ENCODE data around the gene TMEM91. TPM values are rescaled to one million over a fixed set of nuclear protein-coding genes. Genes with fewer than 3 reads are reported as not detected.

The TMEM91 gene
- total and polyA plus RNA-seq, 2 donors (not counting 1 experiment from before 2014, with no cell fraction given): 3.7 to 9.7 TPM

GRCh38 chr19:41414461-41414860, 38.1 kb downstream of the TMEM91 start:
- Histone ChIP-seq H3K9ac (ENCODE audit: insufficient read depth, low read length) (no peak overlapping the region), H3K9me3 (ENCODE audit: control insufficient read depth, insufficient read depth, low read depth, low read length) (no peaks in the 10 kb centered on the region), H3K4me3 (replicated peaks in 1 of 4; ENCODE audit: control extremely low read depth in 1 of 4, insufficient read depth in 1 of 4, low read depth in 3 of 4, low read length in 4 of 4) (no peak overlapping the region), H3K27ac (ENCODE audit: insufficient read depth, low read length) (no peak overlapping the region), H3K79me2 (ENCODE audit: control insufficient read depth, insufficient read depth, low read length) (no peaks in the 10 kb centered on the region), H3K27me3 (ENCODE audit: control insufficient read depth, insufficient read depth, low read length) (no peaks in the 10 kb centered on the region), H2AFZ (ENCODE audit: low read length) (no peak overlapping the region), H3K36me3 (ENCODE audit: control insufficient read depth, insufficient read depth, low read length) (peaks cover 3% of the 10 kb centered on the region), H4K20me1 (ENCODE audit: control insufficient read depth, extremely low read depth, insufficient read depth, low read length) (no peaks in the 10 kb centered on the region), H3K4me1 (ENCODE audit: control insufficient read depth, extremely low read depth, insufficient read depth, low read length) (no peaks in the 10 kb centered on the region), H3K4me2 (ENCODE audit: extremely low read depth, insufficient read depth, low read length) (no peak overlapping the region)
- TF ChIP-seq CTCF (conservative IDR thresholded peaks at IDR 0.05 in 1 of 2, IDR thresholded peaks at IDR 0.05 in 1 of 2; ENCODE audit: low read depth in 1 of 2, low read length in 2 of 2) (no peak), EZH2 (IDR thresholded peaks at IDR 0.05; ENCODE audit: low read length, missing control alignments) (no peak)
- DNase-seq (ENCODE audit: low read depth in 2 of 2): no peak

- H3K9me3 ChIP-seq (ENCODE audit: control insufficient read depth, insufficient read depth, low read depth, low read length): no peaks in the 10 kb centered on the region
- no peak overlapping the region for H3K9ac ChIP-seq (ENCODE audit: insufficient read depth, low read length)
- no peaks in the 10 kb centered on the region for H3K27me3 ChIP-seq (ENCODE audit: control insufficient read depth, insufficient read depth, low read length)
- H4K20me1 ChIP-seq (ENCODE audit: control insufficient read depth, extremely low read depth, insufficient read depth, low read length): no peaks in the 10 kb centered on the region
- H3K4me3 ChIP-seq (replicated peaks in 1 of 4; ENCODE audit: control extremely low read depth in 1 of 4, insufficient read depth in 1 of 4, low read depth in 3 of 4, low read length in 4 of 4): no peak overlapping the region
- TF ChIP-seq CTCF (conservative IDR thresholded peaks at IDR 0.05 in 1 of 2, IDR thresholded peaks at IDR 0.05 in 1 of 2; ENCODE audit: low read depth in 1 of 2, low read length in 2 of 2) (no peak), EZH2 (IDR thresholded peaks at IDR 0.05; ENCODE audit: low read length, missing control alignments) (no peak)
- no peak overlapping the region for H3K27ac ChIP-seq (ENCODE audit: insufficient read depth, low read length)
- DNase-seq (ENCODE audit: low read depth in 2 of 2): no peak
- H2AFZ ChIP-seq (ENCODE audit: low read length): no peak overlapping the region
- H3K36me3 ChIP-seq (ENCODE audit: control insufficient read depth, insufficient read depth, low read length): peaks cover 5% of the 10 kb centered on the region
- no peaks in the 10 kb centered on the region for H3K79me2 ChIP-seq (ENCODE audit: control insufficient read depth, insufficient read depth, low read length)
- H3K4me1 ChIP-seq (ENCODE audit: control insufficient read depth, extremely low read depth, insufficient read depth, low read length): no peaks in the 10 kb centered on the region
- no peak overlapping the region for H3K4me2 ChIP-seq (ENCODE audit: extremely low read depth, insufficient read depth, low read length)
These were observed 38.8 kb downstream of the TMEM91 start for GRCh38 chr19:41415154-41415571.

DNA sequence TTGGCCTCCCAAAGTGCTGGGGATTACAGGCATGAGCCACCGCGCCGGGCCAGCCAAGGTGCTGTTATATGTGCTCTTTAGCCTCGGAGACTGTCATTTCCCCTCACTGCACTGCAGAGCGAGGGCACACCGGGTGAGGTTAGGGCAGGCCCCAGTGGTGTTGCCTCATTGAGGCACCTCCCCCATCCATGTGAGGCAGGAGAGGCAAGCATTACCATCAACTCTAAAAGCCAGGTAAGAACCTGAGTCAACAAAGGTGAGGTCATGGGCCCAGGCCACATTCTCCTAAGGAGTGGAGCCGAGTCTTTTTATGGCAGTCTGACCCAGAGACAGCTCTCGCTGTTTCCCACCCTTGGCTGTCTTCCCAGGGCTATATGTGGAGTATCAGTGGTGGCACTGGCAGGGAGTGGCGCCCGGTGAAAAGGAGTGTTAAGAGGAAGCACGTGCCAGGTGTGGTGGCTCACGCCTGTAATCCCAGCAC, 39.9 kb downstream of the TMEM91 start:
- Histone ChIP-seq H3K4me3 (replicated peaks in 1 of 4; ENCODE audit: control extremely low read depth in 1 of 4, insufficient read depth in 1 of 4, low read depth in 3 of 4, low read length in 4 of 4) (no peak overlapping the region), H3K36me3 (ENCODE audit: control insufficient read depth, insufficient read depth, low read length) (peaks cover 5% of the 10 kb centered on the region), H2AFZ (ENCODE audit: low read length) (no peak overlapping the region), H3K4me1 (ENCODE audit: control insufficient read depth, extremely low read depth, insufficient read depth, low read length) (no peaks in the 10 kb centered on the region), H3K27ac (ENCODE audit: insufficient read depth, low read length) (no peak overlapping the region), H3K4me2 (ENCODE audit: extremely low read depth, insufficient read depth, low read length) (no peak overlapping the region), H3K9me3 (ENCODE audit: control insufficient read depth, insufficient read depth, low read depth, low read length) (no peaks in the 10 kb centered on the region), H3K27me3 (ENCODE audit: control insufficient read depth, insufficient read depth, low read length) (no peaks in the 10 kb centered on the region), H3K79me2 (ENCODE audit: control insufficient read depth, insufficient read depth, low read length) (no peaks in the 10 kb centered on the region), H4K20me1 (ENCODE audit: control insufficient read depth, extremely low read depth, insufficient read depth, low read length) (no peaks in the 10 kb centered on the region), H3K9ac (ENCODE audit: insufficient read depth, low read length) (no peak overlapping the region)
- no peak for TF ChIP-seq EZH2 (IDR thresholded peaks at IDR 0.05; ENCODE audit: low read length, missing control alignments)
- TF ChIP-seq CTCF (conservative IDR thresholded peaks at IDR 0.05 in 1 of 2, IDR thresholded peaks at IDR 0.05 in 1 of 2; ENCODE audit: low read depth in 1 of 2, low read length in 2 of 2): no peak
- no peak for DNase-seq (ENCODE audit: low read depth in 2 of 2)

Measured in fibroblast of lung (primary cell).